Measurements from ENCODE around the gene MAGI1. TPM values are rescaled to one million over a fixed set of nuclear protein-coding genes. Genes with fewer than 3 reads are reported as not detected.

The MAGI1 gene
- total RNA-seq, 4 donors from 2014 or later, result 17.2 to 40.8 (median 28.1) TPM

GRCh38 chr3:65908588-65908987 lies 130.1 kb downstream of the MAGI1 start:
- H3K4me3 ChIP-seq, result no peak overlapping the region
- H3K27me3 ChIP-seq, result no peaks in the 10 kb centered on the region
- 81 to 94% methylated on average over 4 of the region's 4 CpGs for WGBS, 2 donors (ENCODE audit: low coverage in 1 of 2)
- H3K36me3 ChIP-seq, result no peaks in the 10 kb centered on the region
- no peak for ATAC-seq
- H3K9me3 ChIP-seq, result no peaks in the 10 kb centered on the region
- H3K4me1 ChIP-seq, result no peaks in the 10 kb centered on the region
- no peak overlapping the region for H3K27ac ChIP-seq
- TF ChIP-seq POLR2AphosphoS5 (IDR thresholded peaks at IDR 0.05) (no peak), CTCF (IDR thresholded peaks at IDR 0.05) (no peak), POLR2A (IDR thresholded peaks at IDR 0.05) (no peak), EP300 (IDR thresholded peaks at IDR 0.05) (no peak)

- no peak for ATAC-seq
- Histone ChIP-seq H3K36me3 (no peaks in the 10 kb centered on the region), H3K4me1 (peaks cover 0 to 3% (median 0%) of the 10 kb centered on the region in 3 donors), H3K27me3 (no peaks in the 10 kb centered on the region), H3K9me3 (no peaks in the 10 kb centered on the region), H3K27ac (no peak overlapping the region), H3K4me3 (no peak overlapping the region)
- WGBS, 2 donors (ENCODE audit: low coverage in 1 of 2), result 78 to 87% methylated on average over 4 to 6 of the region's 9 CpGs
- TF ChIP-seq POLR2A (IDR thresholded peaks at IDR 0.05) (no peak), EP300 (IDR thresholded peaks at IDR 0.05) (no peak), CTCF (IDR thresholded peaks at IDR 0.05) (no peak), POLR2AphosphoS5 (IDR thresholded peaks at IDR 0.05) (no peak)
Measured at GRCh38 chr3:65907232-65908130, 131.2 kb downstream of the MAGI1 start.

GRCh38 chr3:65905771-65906170 lies 132.9 kb downstream of the MAGI1 start:
- no peaks in the 10 kb centered on the region for H3K9me3 ChIP-seq
- 77 to 89% methylated on average over 2 of the region's 2 CpGs for WGBS, 2 donors (ENCODE audit: low coverage in 1 of 2)
- peaks cover 0 to 4% (median 0%) of the 10 kb centered on the region in 3 donors for H3K4me1 ChIP-seq
- no peak overlapping the region for H3K27ac ChIP-seq
- ATAC-seq, result no peak
- no peaks in the 10 kb centered on the region for H3K27me3 ChIP-seq
- H3K4me3 ChIP-seq, result no peak overlapping the region
- TF ChIP-seq EP300 (IDR thresholded peaks at IDR 0.05) (no peak), POLR2A (IDR thresholded peaks at IDR 0.05) (no peak), POLR2AphosphoS5 (IDR thresholded peaks at IDR 0.05) (no peak), CTCF (IDR thresholded peaks at IDR 0.05) (no peak)
- no peaks in the 10 kb centered on the region for H3K36me3 ChIP-seq

- TF ChIP-seq EP300 (IDR thresholded peaks at IDR 0.05) (no peak), POLR2AphosphoS5 (IDR thresholded peaks at IDR 0.05) (no peak), CTCF (IDR thresholded peaks at IDR 0.05) (no peak), POLR2A (IDR thresholded peaks at IDR 0.05) (no peak)
- H3K27me3 ChIP-seq, result no peaks in the 10 kb centered on the region
- peaks cover 0 to 4% (median 0%) of the 10 kb centered on the region in 3 donors for H3K4me1 ChIP-seq
- no peak overlapping the region for H3K27ac ChIP-seq
- no peak for ATAC-seq
- no peaks in the 10 kb centered on the region for H3K9me3 ChIP-seq
- no peaks in the 10 kb centered on the region for H3K36me3 ChIP-seq
- H3K4me3 ChIP-seq, result no peak overlapping the region
Measured at GRCh38 chr3:65904016-65904415, 134.7 kb downstream of the MAGI1 start.

GRCh38 chr3:65902304-65902793 lies 136.4 kb downstream of the MAGI1 start:
- 45 to 80% methylated on average over 1 to 7 of the region's 8 CpGs for WGBS, 2 donors (ENCODE audit: low coverage in 1 of 2)

More at GRCh38 chr3:65902304-65902793, 136.4 kb downstream of the MAGI1 start:
- Histone ChIP-seq H3K27ac (no peak overlapping the region), H3K27me3 (no peaks in the 10 kb centered on the region), H3K9me3 (no peaks in the 10 kb centered on the region), H3K36me3 (no peaks in the 10 kb centered on the region), H3K4me3 (no peak overlapping the region), H3K4me1 (peaks cover 0 to 4% (median 0%) of the 10 kb centered on the region in 3 donors)
- TF ChIP-seq EP300 (IDR thresholded peaks at IDR 0.05), result no peak
- no peak for TF ChIP-seq POLR2AphosphoS5 (IDR thresholded peaks at IDR 0.05)
- TF ChIP-seq CTCF (IDR thresholded peaks at IDR 0.05), result no peak
- no peak for TF ChIP-seq POLR2A (IDR thresholded peaks at IDR 0.05)
- ATAC-seq, result no peak
